OCI-LY1 (cell line): ENCODE measurements around the gene MAPK9.

ENCODE experiments used
- EZH2 ChIP-seq: fragments of 200-600 bp; sonication (generic), shearing (Covaris generic); IDR thresholded peaks from 2 replicates; pipeline ENCODE4 v1.8.0; 2017; ENCODE audit warnings: borderline replicate concordance, mixed run types, mild to moderate bottlenecking, antibody characterized with exemption, low read length, moderate library complexity, mixed read lengths
- TF ChIP-seq, protein P1 (sequence below): fragments of 200-600 bp; sonication (generic), shearing (Covaris generic); IDR thresholded peaks from 2 replicates; pipeline ENCODE4 v1.5.1; 2017; ENCODE audit warnings: mild to moderate bottlenecking, antibody characterized with exemption, low read length, moderate library complexity, mixed read lengths

DNA sequence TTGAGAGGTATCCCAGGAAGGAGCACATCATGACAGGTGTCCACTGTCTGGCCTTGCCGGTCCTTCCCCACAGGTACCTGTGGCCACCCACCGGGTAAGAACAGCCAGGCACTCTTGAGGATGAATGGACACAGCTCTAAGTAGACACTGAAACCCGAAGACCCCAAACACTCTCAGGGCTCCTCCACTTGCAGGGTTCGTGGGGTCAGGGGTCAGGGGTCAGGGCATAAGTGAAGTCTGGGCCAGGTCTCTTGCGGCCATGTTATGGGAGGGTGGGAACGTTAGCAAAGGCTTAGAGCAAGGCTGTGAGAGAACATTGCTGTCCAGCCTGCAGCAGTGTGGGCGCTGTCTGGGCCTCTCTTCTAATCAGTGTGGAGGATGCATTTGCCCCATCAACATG lies 40.0 kb downstream of the MAPK9 start:
- TF ChIP-seq, protein P1, sequence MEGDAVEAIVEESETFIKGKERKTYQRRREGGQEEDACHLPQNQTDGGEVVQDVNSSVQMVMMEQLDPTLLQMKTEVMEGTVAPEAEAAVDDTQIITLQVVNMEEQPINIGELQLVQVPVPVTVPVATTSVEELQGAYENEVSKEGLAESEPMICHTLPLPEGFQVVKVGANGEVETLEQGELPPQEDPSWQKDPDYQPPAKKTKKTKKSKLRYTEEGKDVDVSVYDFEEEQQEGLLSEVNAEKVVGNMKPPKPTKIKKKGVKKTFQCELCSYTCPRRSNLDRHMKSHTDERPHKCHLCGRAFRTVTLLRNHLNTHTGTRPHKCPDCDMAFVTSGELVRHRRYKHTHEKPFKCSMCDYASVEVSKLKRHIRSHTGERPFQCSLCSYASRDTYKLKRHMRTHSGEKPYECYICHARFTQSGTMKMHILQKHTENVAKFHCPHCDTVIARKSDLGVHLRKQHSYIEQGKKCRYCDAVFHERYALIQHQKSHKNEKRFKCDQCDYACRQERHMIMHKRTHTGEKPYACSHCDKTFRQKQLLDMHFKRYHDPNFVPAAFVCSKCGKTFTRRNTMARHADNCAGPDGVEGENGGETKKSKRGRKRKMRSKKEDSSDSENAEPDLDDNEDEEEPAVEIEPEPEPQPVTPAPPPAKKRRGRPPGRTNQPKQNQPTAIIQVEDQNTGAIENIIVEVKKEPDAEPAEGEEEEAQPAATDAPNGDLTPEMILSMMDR: no peak
- TF ChIP-seq EZH2: no peak
